OCI-LY3 (cell line): ENCODE results near the gene SLC22A4.

Source experiments
- EZH2phosphoT487 ChIP-seq: fragments of 200-600 bp; shearing (Covaris generic); IDR thresholded peaks from 2 replicates; pipeline ENCODE4 v1.6.1; 2018; ENCODE audit warnings: antibody characterized with exemption, mixed run types, low read depth
- TF ChIP-seq, protein P1 (sequence below): fragments of 200-600, 300-600 bp; sonication (generic); IDR thresholded peaks from 2 replicates; pipeline ENCODE4 v1.5.1; 2014; ENCODE audit warnings: antibody characterized with exemption, low read length, low read depth

DNA sequence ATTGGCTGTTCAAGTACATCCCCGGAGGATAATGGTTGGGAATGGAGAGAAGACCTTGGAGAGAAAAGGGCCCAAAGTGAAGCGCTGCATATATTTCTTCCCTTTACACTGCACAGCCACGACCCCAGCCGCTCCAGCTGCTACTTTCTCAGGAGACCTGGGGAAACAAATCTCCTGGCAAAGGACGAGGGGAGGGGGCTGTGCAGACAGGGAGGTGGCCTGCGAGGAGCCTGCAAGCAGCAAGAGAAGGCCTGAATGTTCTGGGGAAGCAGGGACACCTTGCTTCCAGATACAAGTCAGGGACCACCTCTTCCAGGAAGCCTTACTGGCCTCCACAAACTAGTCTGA is 37.4 kb upstream of the SLC22A4 start:
- TF ChIP-seq, protein P1, sequence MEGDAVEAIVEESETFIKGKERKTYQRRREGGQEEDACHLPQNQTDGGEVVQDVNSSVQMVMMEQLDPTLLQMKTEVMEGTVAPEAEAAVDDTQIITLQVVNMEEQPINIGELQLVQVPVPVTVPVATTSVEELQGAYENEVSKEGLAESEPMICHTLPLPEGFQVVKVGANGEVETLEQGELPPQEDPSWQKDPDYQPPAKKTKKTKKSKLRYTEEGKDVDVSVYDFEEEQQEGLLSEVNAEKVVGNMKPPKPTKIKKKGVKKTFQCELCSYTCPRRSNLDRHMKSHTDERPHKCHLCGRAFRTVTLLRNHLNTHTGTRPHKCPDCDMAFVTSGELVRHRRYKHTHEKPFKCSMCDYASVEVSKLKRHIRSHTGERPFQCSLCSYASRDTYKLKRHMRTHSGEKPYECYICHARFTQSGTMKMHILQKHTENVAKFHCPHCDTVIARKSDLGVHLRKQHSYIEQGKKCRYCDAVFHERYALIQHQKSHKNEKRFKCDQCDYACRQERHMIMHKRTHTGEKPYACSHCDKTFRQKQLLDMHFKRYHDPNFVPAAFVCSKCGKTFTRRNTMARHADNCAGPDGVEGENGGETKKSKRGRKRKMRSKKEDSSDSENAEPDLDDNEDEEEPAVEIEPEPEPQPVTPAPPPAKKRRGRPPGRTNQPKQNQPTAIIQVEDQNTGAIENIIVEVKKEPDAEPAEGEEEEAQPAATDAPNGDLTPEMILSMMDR = no peak
- TF ChIP-seq EZH2phosphoT487 = no peak
